SK-N-SH (cell line): ENCODE results near the gene EP300.

ENCODE experiments used
- CTCF ChIP-seq: fragments of 200-600 bp; sonication (generic); IDR thresholded peaks from 2 replicates; pipeline ENCODE4 v1.6.1; 2017; ENCODE audit warnings: antibody characterized with exemption, mild to moderate bottlenecking, moderate library complexity
- MAX ChIP-seq: IDR thresholded peaks from 2 replicates; pipeline ENCODE4 v1.4.0; 2012; ENCODE audit warnings: low read depth
- POLR2AphosphoS5 ChIP-seq: IDR thresholded peaks from 2 replicates; pipeline ENCODE4 v1.6.1; 2012; ENCODE audit warnings: low read depth, low read length
- SMC3 ChIP-seq: IDR thresholded peaks from 2 replicates; pipeline ENCODE4 v1.6.1; 2012; ENCODE audit warnings: low read depth, low read length, improper control_type of control experiment
- TAF1 ChIP-seq: IDR thresholded peaks from 2 replicates; pipeline ENCODE4 v1.6.1; 2012; ENCODE audit warnings: low read depth, mild to moderate bottlenecking, low read length, moderate library complexity, borderline replicate concordance
- YY1 ChIP-seq: IDR thresholded peaks from 2 replicates; pipeline ENCODE4 v1.4.0; 2012; ENCODE audit warnings: low read depth, mild to moderate bottlenecking
- TF ChIP-seq, protein P1 (sequence below): fragments of 150-350 bp; IDR thresholded peaks from 2 replicates; pipeline ENCODE4 v1.6.1; 2016; ENCODE audit warnings: mild to moderate bottlenecking, low read depth, low read length
- TF ChIP-seq, protein P2 (sequence below): IDR thresholded peaks from 2 replicates; pipeline ENCODE4; 2012
- TF ChIP-seq, protein P3 (sequence below): IDR thresholded peaks from 2 replicates; pipeline ENCODE4 v1.6.1; 2012; ENCODE audit warnings: mild to moderate bottlenecking, low read depth, low read length, moderate library complexity

GRCh38 chr22:41184679-41185078 lies 92.3 kb downstream of the EP300 start:
- TF ChIP-seq CTCF (no peak), POLR2AphosphoS5 (no peak), SMC3 (no peak), TAF1 (no peak), YY1 (no peak), MAX (no peak)
- TF ChIP-seq, protein P1, sequence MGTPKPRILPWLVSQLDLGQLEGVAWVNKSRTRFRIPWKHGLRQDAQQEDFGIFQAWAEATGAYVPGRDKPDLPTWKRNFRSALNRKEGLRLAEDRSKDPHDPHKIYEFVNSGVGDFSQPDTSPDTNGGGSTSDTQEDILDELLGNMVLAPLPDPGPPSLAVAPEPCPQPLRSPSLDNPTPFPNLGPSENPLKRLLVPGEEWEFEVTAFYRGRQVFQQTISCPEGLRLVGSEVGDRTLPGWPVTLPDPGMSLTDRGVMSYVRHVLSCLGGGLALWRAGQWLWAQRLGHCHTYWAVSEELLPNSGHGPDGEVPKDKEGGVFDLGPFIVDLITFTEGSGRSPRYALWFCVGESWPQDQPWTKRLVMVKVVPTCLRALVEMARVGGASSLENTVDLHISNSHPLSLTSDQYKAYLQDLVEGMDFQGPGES, result no peak
- TF ChIP-seq, protein P2, sequence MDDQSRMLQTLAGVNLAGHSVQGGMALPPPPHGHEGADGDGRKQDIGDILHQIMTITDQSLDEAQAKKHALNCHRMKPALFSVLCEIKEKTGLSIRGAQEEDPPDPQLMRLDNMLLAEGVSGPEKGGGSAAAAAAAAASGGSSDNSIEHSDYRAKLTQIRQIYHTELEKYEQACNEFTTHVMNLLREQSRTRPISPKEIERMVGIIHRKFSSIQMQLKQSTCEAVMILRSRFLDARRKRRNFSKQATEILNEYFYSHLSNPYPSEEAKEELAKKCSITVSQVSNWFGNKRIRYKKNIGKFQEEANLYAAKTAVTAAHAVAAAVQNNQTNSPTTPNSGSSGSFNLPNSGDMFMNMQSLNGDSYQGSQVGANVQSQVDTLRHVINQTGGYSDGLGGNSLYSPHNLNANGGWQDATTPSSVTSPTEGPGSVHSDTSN, result no peak
- TF ChIP-seq, protein P3, sequence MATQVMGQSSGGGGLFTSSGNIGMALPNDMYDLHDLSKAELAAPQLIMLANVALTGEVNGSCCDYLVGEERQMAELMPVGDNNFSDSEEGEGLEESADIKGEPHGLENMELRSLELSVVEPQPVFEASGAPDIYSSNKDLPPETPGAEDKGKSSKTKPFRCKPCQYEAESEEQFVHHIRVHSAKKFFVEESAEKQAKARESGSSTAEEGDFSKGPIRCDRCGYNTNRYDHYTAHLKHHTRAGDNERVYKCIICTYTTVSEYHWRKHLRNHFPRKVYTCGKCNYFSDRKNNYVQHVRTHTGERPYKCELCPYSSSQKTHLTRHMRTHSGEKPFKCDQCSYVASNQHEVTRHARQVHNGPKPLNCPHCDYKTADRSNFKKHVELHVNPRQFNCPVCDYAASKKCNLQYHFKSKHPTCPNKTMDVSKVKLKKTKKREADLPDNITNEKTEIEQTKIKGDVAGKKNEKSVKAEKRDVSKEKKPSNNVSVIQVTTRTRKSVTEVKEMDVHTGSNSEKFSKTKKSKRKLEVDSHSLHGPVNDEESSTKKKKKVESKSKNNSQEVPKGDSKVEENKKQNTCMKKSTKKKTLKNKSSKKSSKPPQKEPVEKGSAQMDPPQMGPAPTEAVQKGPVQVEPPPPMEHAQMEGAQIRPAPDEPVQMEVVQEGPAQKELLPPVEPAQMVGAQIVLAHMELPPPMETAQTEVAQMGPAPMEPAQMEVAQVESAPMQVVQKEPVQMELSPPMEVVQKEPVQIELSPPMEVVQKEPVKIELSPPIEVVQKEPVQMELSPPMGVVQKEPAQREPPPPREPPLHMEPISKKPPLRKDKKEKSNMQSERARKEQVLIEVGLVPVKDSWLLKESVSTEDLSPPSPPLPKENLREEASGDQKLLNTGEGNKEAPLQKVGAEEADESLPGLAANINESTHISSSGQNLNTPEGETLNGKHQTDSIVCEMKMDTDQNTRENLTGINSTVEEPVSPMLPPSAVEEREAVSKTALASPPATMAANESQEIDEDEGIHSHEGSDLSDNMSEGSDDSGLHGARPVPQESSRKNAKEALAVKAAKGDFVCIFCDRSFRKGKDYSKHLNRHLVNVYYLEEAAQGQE, result no peak
